ENCODE results near the gene GRPEL1.

GRPEL1 gene

GRCh38 chr4:7021355-7021754 is 46.5 kb downstream of the GRPEL1 start:
- DNase-seq = no peak

- no peak for DNase-seq
Measured at GRCh38 chr4:7020856-7021255, 47.0 kb downstream of the GRPEL1 start.

GRCh38 chr4:7020290-7020689 is 47.6 kb downstream of the GRPEL1 start:
- no peak for DNase-seq

GRCh38 chr4:7019367-7019766 is 48.5 kb downstream of the GRPEL1 start:
- DNase-seq = no peak

- DNase-seq = no peak
Measured at GRCh38 chr4:7018281-7018680, 49.6 kb downstream of the GRPEL1 start.

- DNase-seq = no peak
Measured at GRCh38 chr4:7017446-7018048, 50.3 kb downstream of the GRPEL1 start.

GRCh38 chr4:7016512-7016911 is 51.4 kb downstream of the GRPEL1 start:
- no peak for DNase-seq

GRCh38 chr4:7016086-7016485 is 51.8 kb downstream of the GRPEL1 start:
- no peak for DNase-seq

- DNase-seq = no peak
Measured at GRCh38 chr4:7015383-7016035, 52.4 kb downstream of the GRPEL1 start.

GRCh38 chr4:7014815-7015214 is 53.0 kb downstream of the GRPEL1 start:
- DNase-seq = no peak

- no peak for DNase-seq
Measured at GRCh38 chr4:7013175-7013574, 54.7 kb downstream of the GRPEL1 start.

- no peak for DNase-seq
Measured at GRCh38 chr4:7009564-7009963, 58.3 kb downstream of the GRPEL1 start.

Measured in NCI-H2029 treated with DMSO at 0.1 percent for 48 hours (cell line).